Activated T-cell treated with anti-CD3 and anti-CD28 coated beads, Interleukin-2, amount 50 U/mL, for 48 hours (primary cell): Measurements from ENCODE around the gene ATP11A.
"Not testable (repeated sequence)": the region's sequence is repeated elsewhere in the genome, so short reads cannot be mapped to it uniquely, and the experiment has no call there.

ENCODE experiments used
- DNase-seq, 2 experiments: peaks; one replicate each; pipeline ENCODE4 v3.0.0-alpha.2; 2020

Gene ATP11A

DNA sequence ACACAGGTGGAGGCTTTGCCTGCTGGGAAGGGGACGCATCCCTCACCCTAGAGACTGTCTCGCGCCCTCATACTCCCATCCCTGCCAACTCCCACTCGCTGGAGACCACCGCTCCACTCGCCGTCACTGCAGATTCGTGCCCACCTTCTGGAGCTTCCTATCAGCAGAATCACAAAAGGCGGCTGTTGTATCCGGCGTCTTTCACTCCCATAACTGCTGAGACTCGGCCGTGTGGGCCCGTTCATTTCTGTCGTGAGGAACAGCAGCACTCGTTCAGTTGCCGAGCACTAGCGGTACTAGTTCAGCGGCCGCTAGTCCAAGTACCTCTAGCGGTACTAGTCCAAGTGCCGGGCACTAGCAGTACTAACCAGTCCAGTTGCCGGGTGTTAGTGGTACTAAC, 154.6 kb downstream of the ATP11A start:
- no peak for DNase-seq

GRCh38 chr13:112844879-112845278, 155.0 kb downstream of the ATP11A start:
- DNase-seq, result no peak

DNA sequence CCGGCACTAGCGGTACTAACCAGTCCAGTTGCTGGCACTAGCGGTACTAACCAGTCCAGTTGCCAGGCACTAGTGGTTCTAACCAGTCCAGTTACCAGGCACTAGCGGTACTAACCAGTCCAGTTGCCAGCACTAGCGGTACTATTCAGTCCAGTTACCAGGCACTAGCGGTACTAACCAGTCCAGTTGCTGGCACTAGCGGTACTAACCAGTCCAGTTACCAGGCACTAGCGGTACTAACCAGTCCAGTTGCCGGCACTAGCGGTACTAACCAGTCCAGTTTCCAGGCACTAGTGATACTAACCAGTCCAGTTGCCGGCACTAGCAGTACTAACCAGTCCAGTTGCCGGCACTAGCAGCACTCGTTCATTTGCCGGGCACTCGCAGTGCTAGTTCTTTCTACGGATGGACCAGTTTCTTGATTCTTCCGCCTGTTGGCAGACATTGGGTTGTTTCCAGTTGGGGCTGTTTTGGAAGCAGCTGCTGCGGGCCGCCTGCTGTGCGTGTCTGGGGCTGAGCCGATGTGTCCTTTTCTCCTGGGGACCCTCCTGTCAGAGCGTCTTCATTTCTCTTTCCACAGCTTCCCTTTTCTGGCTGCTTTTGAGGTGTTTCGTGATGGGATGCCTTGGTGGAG, 155.8 kb downstream of the ATP11A start:
- no peak for DNase-seq

GRCh38 chr13:112846411-112847115, 156.7 kb downstream of the ATP11A start:
- DNase-seq, result no peak

DNA sequence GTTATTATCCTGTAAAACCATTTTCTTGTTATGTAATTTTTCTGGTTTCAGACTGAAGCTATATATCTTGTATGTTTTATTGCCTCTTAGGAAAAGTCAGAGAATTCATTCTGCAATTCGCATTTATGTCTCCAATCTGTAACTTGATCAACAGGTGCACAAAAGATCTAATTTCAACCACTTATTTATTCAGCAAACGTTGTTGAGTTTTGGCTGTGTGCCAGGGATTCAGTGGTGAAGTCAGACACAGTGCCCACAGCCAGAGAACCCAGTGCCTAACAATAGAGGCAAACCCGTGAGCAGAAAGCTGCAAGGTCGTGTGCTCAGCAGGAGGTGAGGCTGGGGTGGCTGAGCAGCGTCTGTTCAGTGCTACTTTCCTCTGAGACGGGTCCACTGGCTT, 159.7 kb downstream of the ATP11A start:
- no peak for DNase-seq

- DNase-seq, result no peak
These were observed 160.4 kb downstream of the ATP11A start for GRCh38 chr13:112850273-112850672.

DNA sequence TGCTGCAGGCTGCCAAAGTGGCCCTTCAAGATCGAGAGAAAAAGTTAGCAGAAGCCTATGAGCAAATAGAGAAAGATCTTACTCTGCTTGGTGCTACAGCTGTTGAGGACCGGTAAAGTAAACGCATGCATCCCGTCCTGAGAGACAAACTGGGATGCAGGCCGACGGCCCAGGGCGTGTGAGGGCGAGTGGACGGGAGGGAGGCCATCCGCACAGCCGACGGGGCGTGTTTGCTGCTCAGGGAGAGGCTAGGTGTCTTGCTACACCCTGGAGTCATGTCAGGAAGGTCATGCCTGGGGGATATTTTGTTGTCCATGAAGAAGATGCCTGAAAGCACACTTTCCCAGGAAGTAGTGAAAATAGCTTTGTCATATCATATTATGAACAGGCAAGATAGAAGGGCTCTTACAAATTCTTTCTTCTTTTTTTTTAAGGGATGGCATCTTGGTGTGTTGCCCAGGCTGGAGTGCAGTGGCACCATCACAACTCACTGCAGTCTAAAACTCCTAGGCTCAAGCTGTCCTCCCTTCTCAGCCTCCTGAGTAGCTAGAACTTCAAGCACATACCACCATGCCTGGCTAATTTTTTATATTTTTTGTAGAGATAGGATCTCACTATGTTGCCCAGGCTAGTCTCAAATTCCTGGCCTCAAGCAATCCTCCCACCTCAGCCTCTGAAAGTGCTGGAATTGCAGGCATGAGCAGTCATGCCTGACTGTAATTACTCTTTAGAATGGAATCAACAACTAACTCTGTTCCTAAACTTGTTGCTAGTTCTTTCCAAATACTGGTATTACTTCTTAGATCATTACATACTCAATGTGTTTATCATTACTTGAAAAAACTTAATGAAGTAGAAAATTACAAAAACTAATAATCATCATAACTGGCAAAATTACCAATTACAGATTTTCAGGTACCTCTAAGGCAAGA, 161.5 kb downstream of the ATP11A start:
- DNase-seq, result no peak

DNA sequence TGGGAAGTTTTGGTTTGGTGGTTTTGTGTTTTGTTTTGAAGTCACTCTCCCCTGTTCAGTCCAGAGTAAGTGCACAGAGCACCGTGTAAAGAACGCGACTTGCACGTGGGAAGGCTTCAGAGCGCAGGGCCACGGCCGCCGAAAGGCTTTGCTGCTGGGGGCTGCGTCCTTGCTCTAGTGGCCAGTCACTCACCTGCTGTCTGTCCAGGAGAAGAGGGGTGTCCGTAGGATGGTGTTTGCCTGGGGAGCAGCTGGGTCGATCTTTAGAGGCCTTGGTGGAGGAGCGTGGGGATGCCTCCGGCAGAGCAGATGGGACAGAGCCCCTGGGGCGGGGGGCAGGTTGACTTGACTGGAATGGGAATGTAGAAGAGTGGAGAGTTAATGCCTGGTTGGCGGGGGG, 162.6 kb downstream of the ATP11A start:
- DNase-seq, result no peak

DNA sequence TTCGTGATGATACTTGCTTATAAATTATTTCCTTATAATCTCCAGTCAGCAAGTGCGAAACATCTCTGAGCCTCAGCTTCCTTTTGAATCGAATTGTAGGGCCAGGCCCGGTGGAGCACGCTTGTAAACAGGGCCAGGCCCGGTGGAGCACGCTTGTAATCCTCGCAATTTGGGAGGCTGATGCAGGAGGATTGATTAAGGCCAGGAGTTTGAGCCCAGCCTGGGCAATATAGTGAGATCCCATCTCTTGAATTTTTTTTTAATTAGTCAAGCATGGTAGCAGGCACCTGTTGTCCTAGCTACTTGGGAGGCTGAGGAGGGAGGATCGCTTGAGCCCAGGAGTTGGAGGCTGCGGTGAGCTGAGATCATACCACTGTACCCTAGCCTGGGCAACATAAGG, 163.0 kb downstream of the ATP11A start:
- no peak for DNase-seq

GRCh38 chr13:112854321-112854720, 164.5 kb downstream of the ATP11A start:
- no peak for DNase-seq

DNA sequence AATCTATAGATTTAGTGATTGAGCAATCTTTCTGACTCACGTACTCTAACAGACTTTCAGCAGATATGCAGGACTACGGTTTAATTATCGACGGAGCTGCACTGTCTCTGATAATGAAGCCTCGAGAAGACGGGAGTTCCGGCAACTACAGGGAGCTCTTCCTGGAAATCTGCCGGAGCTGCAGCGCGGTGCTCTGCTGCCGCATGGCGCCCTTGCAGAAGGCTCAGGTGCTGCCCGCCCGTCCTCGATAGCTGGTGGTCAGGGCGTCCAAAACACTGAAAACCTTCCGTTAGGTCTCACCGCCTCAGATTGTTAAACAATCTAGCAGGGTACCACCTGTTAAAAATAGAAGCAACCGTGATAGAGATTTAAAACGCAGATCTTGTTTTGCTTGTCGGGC, 166.0 kb downstream of the ATP11A start:
- no peak for DNase-seq

- DNase-seq, result no peak
These were observed 168.2 kb downstream of the ATP11A start for GRCh38 chr13:112857914-112858490.

- DNase-seq, result no peak
These were observed 169.4 kb downstream of the ATP11A start for GRCh38 chr13:112859128-112859816.

- DNase-seq, result no peak
These were observed 170.0 kb downstream of the ATP11A start for GRCh38 chr13:112859817-112860190.

DNA sequence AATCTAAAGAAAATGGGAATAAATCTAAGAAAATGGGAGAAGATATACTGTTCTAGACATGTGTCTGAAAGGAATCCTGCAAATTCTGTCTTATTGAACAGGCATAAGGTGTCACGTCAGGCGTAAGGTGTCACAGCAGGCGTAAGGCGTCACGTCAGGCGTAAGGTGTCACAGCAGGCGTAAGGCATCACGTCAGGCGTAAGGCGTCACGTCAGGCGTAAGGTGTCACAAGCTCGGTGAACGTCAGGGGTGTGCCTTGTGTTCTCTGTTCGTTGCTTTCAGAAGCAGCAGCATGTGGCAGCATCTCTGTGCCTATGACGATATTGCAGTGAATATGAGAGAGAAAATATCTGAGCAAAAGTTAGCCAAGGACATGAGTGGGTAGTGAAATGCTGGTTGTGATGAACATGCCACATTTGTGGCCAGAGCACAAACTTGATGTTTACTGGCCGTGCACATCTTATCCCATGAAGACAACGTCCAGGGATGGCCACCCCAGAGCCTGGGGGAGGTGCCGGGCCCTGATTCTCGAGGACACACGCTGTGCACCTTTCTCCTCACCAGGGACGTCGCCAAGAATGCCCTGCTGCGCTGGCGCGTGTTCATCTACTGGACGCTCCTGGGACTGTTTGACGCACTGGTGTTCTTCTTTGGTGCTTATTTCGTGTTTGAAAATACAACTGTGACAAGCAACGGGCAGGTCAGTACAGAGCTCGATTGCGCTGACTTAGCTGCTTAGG, 172.2 kb downstream of the ATP11A start:
- DNase-seq, result no peak

DNA sequence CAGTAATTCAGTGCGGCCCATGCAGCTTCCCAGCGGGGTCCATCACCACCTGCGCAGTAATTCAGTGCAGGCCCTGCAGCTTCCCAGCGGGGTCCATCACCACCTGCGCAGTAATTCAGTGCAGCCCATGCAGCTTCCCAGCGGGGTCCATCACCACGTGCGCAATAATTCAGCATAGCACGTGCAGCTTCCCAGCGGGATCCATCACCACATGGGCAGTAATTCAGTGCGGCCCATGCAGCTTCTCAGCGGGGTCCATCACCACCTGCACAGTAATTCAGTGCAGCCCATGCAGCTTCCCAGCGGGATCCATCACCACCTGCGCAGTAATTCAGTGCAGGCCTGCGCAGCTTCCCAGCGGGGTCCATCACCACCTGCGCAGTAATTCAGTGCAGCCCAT, 173.5 kb downstream of the ATP11A start:
- not testable (repeated sequence) for DNase-seq

- DNase-seq, result not testable (repeated sequence)
These were observed 175.6 kb downstream of the ATP11A start for GRCh38 chr13:112865478-112865877.

DNA sequence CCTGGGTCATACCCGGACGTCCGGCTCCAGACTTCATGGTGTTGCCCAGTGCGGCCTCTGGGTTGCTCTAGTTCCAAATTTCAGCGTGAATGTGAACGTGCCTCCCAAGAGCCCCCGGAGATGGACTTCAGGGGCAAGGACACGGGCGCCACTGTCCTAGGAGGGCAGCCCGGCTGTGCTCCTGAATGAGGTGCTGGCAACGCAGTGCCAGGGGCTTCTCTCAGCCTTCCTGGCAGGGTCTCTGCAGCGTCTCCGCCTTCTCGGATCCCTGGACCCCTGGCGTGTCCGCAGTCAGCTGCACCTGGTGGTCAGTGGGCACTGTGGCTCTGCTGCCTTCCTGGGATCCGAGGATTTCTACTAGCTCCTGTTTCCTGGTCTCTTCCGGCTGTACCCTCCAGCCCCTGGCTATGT, 177.5 kb downstream of the ATP11A start:
- DNase-seq, result no peak

DNA sequence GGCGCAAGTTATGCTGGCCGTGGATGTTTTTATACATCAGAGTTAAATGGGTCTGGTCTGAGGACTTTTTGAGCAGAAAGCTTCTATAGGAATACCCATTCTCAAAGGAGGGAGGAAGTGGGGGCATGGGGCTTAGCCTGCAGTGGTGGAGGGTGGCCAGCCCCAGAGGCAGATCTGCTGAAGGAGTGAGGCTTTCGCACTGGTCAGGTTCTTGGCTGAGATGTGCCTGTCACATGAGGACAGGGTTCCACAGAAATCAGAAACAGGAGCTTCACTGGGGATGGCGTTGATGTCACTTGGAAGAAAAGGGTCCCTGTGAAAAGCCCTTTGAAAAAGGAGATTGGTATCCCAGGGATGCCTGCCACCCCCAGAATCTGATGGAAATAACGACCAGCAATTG, 178.5 kb downstream of the ATP11A start:
- no peak for DNase-seq

GRCh38 chr13:112869202-112870050, 179.6 kb downstream of the ATP11A start:
- DNase-seq, result no peak

DNA sequence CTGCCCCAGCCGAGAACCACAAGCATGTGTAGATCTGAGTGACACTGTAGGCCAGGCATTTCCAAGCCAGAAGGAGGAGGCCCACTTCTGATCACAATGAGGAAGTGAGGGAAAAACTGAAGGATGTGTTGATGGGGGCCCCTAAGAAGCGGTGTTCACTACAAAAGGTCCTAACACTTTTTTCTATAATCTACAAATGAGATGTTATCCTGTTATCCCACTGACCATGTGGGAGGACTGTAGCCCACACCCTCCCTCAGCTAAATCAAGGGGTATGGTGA, 180.2 kb downstream of the ATP11A start:
- no peak for DNase-seq
